GM21447 (cell line): ENCODE results near the gene ELP2.
"Not testable (repeated sequence)": the region's sequence is repeated elsewhere in the genome, so short reads cannot be mapped to it uniquely, and the experiment has no call there.

Source experiments
- ATAC-seq: cut with Tn5 transposase; IDR thresholded peaks from one replicate; pipeline ENCODE4 v1.9.1; 2021; ENCODE audit not compliant: unreplicated experiment

The ELP2 gene

GRCh38 chr18:36116771-36117170 is 12.9 kb upstream of the ELP2 start:
- not testable (repeated sequence) for ATAC-seq

DNA sequence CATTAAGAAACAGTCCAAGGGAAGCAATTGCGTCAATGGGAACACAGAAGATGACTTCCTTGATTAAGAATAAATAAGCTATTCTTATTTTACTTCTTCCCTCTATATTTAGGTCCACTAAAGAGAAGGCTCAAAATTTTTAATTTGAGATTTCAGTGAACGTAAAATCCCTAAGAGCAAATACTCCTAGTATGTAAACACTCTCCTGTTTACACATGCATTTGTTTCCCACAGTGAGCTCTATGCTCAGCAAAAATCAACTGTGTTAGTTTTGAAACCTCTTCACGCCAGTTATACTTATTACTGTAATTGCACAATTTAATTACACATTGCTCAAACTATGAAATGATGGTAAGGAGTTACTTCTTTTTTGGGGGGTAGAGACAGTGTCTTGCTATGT is 9.4 kb upstream of the ELP2 start:
- ATAC-seq: no peak

- no peak for ATAC-seq
Observed at GRCh38 chr18:36124841-36125240, 4.9 kb upstream of the ELP2 start.

- ATAC-seq: no peak
Observed at GRCh38 chr18:36126668-36127067, 3.0 kb upstream of the ELP2 start.

DNA sequence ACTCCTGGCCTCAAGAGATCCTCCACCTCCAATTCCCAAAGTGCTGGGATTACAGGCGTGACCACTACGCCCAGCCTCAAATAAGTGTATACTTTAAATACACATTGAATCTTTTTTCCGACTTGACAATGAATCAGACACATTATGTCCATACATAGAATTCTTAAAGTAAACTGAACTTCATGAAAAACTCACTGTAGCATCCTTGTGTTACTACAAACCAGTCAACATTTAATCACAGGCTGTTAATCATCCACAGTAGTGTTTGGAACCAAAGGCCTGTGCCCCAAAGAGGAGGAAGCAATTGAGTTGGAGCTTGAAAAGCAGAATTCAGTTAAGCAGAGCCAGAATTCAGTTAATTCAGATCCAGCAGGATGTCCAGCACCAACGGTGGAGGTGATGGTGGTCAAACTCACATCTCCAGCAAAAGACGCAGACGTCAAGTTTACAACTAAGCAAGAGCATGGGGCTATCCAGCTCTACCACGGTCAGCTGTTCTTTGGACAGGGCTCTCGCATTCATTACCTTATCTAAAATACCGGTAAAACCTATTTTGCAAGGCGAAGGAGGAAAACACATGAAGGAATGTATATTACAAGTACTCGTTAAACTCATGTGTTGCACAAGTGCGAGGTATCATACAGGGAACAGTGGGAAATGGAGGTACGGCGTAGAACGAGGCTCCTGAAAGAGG is 1.7 kb upstream of the ELP2 start:
- no peak for ATAC-seq

DNA sequence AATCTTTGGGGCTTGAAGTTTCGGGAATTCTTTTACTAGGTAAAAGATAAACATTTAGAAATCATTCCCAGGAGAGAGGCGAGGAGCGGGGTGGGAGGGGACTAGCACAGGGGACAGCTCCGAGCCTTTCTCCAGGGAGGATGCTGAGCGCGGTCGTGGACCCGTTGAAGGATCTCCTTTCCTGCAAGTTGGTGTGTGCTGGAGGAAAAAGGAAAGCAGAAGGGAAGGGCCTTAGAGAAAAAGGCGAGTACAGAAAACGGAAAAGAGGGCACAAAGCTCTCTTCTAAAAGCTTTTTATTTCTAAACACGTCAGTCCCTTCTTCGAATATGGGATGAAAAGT is 1.2 kb upstream of the ELP2 start:
- no peak for ATAC-seq

- peak; percentile 18 for ATAC-seq
Observed at GRCh38 chr18:36128907-36129299, 796 bp upstream of the ELP2 start.

DNA sequence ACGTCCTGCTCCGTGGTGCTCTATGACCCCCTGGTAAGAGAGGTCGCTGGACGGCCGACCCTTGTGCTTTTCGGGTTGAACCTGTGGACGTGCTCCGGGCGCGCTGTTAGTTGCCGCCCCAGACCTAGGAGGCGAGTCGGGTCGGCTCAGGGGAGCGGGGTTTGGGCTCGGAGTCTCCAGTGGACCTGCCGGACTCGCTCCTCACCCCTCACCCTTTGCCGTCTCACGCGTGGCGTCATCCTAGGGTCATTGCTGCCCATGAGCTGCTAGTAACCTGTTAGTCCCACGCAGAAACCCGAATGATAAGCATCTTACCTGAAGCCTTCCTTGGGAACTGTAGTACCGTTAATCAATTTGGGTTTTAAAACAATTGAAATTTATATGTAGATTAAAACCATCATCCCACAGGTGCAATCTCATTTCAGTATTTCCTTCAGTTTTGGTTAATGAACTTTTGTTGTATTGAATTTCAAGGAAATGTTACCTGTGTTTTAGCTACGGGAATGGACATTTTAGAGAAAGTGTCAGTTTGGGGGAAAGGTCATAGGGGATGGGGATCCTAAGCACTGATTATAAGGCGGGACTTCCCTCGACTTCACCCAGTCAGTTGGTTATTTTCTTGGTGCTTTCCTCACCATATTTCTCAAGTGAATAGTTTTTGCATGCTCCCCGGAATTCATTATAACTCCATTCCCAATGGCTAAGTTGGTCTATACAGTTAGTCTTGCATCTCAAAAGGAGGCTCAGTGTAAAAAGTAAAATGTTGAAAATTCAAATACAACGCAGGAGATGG is 536 bp downstream of the ELP2 start:
- peak; percentile 14 for ATAC-seq

GRCh38 chr18:36130883-36131653 is 1.4 kb downstream of the ELP2 start:
- ATAC-seq: no peak

- ATAC-seq: no peak
Observed at GRCh38 chr18:36131692-36132483, 2.2 kb downstream of the ELP2 start.

DNA sequence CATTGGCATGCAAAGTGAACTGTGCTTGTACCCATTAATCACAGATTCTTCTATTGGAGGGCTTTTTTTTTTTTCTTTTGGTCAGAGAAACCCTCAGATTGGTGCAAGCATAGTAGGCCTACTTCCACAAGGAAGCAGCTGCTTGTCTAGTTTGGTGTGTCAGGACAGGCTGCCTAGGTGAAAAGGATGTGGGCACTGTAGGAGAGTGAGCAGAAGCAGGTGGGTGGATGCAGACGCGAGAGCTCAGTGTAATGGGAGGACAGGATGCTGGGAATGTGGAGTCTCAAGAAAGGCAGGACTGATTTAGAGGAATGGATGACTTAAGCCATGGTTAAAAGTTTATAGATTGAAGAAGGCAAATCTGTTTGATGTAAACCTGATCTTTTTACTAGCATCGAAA is 3.1 kb downstream of the ELP2 start:
- ATAC-seq: no peak

GRCh38 chr18:36135264-36135663 is 5.6 kb downstream of the ELP2 start:
- no peak for ATAC-seq

GRCh38 chr18:36139245-36139644 is 9.5 kb downstream of the ELP2 start:
- no peak for ATAC-seq

GRCh38 chr18:36141576-36141975 is 11.9 kb downstream of the ELP2 start:
- ATAC-seq: no peak

GRCh38 chr18:36142751-36143150 is 13.1 kb downstream of the ELP2 start:
- no peak for ATAC-seq

DNA sequence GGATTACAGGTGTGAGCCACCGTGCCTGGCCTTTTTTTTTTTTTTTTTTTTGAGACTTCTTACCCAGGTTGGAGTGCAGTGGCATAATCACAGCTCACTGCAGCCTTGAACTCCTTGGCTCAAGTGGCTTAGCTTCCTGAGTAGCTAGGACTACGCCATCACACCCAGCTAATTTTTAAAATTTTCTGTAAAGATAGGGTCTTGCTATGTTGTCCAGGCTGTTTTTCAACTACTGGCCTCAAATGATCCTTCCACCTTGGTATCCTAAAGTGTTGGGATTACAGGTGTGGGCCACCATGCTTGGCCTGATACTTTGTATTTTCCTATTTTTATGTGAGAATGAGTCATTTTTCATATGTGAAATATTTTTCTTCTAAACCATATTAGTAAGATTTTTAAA is 13.7 kb downstream of the ELP2 start:
- ATAC-seq: no peak

- ATAC-seq: peak; percentile 97
Observed at GRCh38 chr18:36149514-36150289, 20.0 kb downstream of the ELP2 start.

GRCh38 chr18:36152781-36153180 is 23.1 kb downstream of the ELP2 start:
- no peak for ATAC-seq

- no peak for ATAC-seq
Observed at GRCh38 chr18:36153203-36153602, 23.5 kb downstream of the ELP2 start.

DNA sequence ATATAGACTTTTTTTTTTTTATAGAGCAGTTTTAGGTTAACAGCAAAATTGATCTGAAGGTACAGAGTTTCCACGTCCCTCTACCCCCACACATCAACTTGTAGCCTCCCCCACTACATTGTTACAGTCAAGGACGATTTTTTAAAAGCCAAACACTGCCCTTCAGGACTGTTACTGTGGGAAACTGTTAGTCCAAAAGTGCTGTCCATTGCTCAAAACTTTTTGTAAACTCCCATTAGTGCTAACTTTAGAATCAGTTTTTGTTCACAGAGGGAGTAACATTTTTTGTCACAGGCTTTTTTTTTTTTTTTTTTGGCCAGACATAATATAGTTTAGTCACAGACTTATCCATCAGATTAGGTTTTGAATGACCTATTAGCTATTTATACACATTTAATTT is 24.1 kb downstream of the ELP2 start:
- ATAC-seq: no peak
